LNCaP clone FGC (cell line): ENCODE results near the gene PPARG.

ENCODE experiments used
- DNase-seq: peaks from one replicate; pipeline ENCODE4 v3.0.0-alpha.2; 2011; ENCODE audit warnings: low read depth
- H3K4me3 ChIP-seq: 2 replicates; pipeline ENCODE4 v1.5.1; 2011; ENCODE audit warnings: mild to moderate bottlenecking, low read depth, low read length, control low read depth
- CTCF ChIP-seq: IDR thresholded peaks from 2 replicates; pipeline ENCODE4 v1.5.1; 2012; ENCODE audit warnings: mild to moderate bottlenecking; ENCODE audit not compliant: control insufficient read depth, insufficient read depth; ENCODE audit errors: extremely low read depth

The PPARG gene

GRCh38 chr3:12421132-12421531, 132.3 kb downstream of the PPARG start:
- no peak for DNase-seq
- no peak for TF ChIP-seq CTCF
- H3K4me3 ChIP-seq, result no peak overlapping the region

- TF ChIP-seq CTCF, result no peak
- no peak overlapping the region for H3K4me3 ChIP-seq
- no peak for DNase-seq
Measured at GRCh38 chr3:12423131-12423530, 134.3 kb downstream of the PPARG start.

GRCh38 chr3:12423918-12424630, 135.2 kb downstream of the PPARG start:
- no peak overlapping the region for H3K4me3 ChIP-seq
- TF ChIP-seq CTCF, result no peak
- no peak for DNase-seq

GRCh38 chr3:12424635-12425319, 135.9 kb downstream of the PPARG start:
- no peak overlapping the region for H3K4me3 ChIP-seq
- no peak for DNase-seq
- no peak for TF ChIP-seq CTCF

- DNase-seq, result no peak
- no peak overlapping the region for H3K4me3 ChIP-seq
- TF ChIP-seq CTCF, result no peak
Measured at GRCh38 chr3:12425850-12426579, 137.1 kb downstream of the PPARG start.

- no peak for DNase-seq
- H3K4me3 ChIP-seq, result no peak overlapping the region
- no peak for TF ChIP-seq CTCF
Measured at GRCh38 chr3:12427551-12427950, 138.7 kb downstream of the PPARG start.

- no peak for DNase-seq
- TF ChIP-seq CTCF, result no peak
- H3K4me3 ChIP-seq, result no peak overlapping the region
Measured at GRCh38 chr3:12428126-12428525, 139.3 kb downstream of the PPARG start.
